HepG2 (cell line): ENCODE measurements around the gene EXOC3L2. TPM values are rescaled to one million over a fixed set of nuclear protein-coding genes. Genes with fewer than 3 reads are reported as not detected.
A peak's percentile ranks its signal among the peaks of the same experiment; 100 is the strongest.

Experiments used
- ATAC-seq: fragments of 200-7000 bp; cut with Tn5 transposase; 3 replicates; pipeline ENCODE4 v1.9.1; 2020; ENCODE audit warnings: mild to moderate bottlenecking, moderate library complexity
- BruUV-seq: library from RNA; stranded (reverse); fragments of 400-500 nt; replicated peaks from 2 replicates; lab custom pipeline; 2021; lab: Mats Ljungman, UMichigan
- CTCF ChIA-PET: fragments of 300-600 bp; formaldehyde crosslinking; extraction: SDS; loops from one replicate; lab custom pipeline; 2021; ENCODE audit warnings: low total read pairs, inconsistent platforms, low intra/inter-chr PET ratio; lab: Yijun Ruan, JAX
- POLR2A ChIA-PET: fragments of 350-600 bp; sonication (Branson Sonifier 250); formaldehyde crosslinking; loops from one replicate; lab custom pipeline; 2020; ENCODE audit warnings: antibody characterized with exemption, inconsistent platforms; lab: Yijun Ruan, JAX
- DNase-seq: peaks from one replicate; pipeline ENCODE4 v3.0.0-alpha.2; 2015; ENCODE audit warnings: low spot score
- FAIRE-seq: peaks from 3 replicates; lab custom pipeline; 2011; peaks lifted over from hg19 to GRCh38; lab: Jason Lieb, UNC
- H2AFZ ChIP-seq: one replicate; pipeline ENCODE4 v1.6.1; 2011; ENCODE audit warnings: low read length, inconsistent platforms
- H3K27ac ChIP-seq: fragments of 300-600 bp; 3 replicates; pipeline ENCODE4 v1.8.0; 2011; ENCODE audit warnings: mixed run types, mild to moderate bottlenecking, mixed read lengths, low read length, inconsistent platforms; ENCODE audit not compliant: insufficient read depth; ENCODE audit errors: extremely low read length
- H3K27me3 ChIP-seq, 2 experiments: fragments of 200-600 bp in 1 of 2; 2 replicates in 1 of 2; 3 replicates in 1 of 2; pipeline versions ENCODE4 v1.6.0 to v1.8.0; 2011; ENCODE audit warnings: low read length in 2 of 2, mild to moderate bottlenecking in 2 of 2, moderate library complexity in 2 of 2, inconsistent platforms in 1 of 2; ENCODE audit not compliant: insufficient read depth in 2 of 2, control insufficient read depth in 1 of 2
- H3K36me3 ChIP-seq, 2 experiments: fragments of 200-600 bp in 1 of 2; replicated peaks in 1 of 2; 2 replicates in 1 of 2; 3 replicates in 1 of 2; pipeline versions ENCODE4 v1.5.1 to v1.8.0; 2011; ENCODE audit warnings: low read length in 2 of 2, inconsistent platforms in 1 of 2; ENCODE audit not compliant: insufficient read depth in 2 of 2, control insufficient read depth in 1 of 2
- H3K4me1 ChIP-seq: 2 replicates; pipeline ENCODE4 v1.5.1; 2012; ENCODE audit warnings: low read length, inconsistent platforms; ENCODE audit not compliant: insufficient read depth
- H3K4me2 ChIP-seq: 2 replicates; pipeline ENCODE4 v1.6.0; 2011; ENCODE audit warnings: low read depth, low read length, inconsistent platforms
- H3K4me3 ChIP-seq, 3 experiments: fragments of 200-600 bp in 1 of 3; sonication (generic), shearing (Covaris generic) in 1 of 3; replicated peaks in 1 of 3; 2 replicates each; pipeline ENCODE4 v1.5.1; 2011 to 2016; ENCODE audit warnings: low read length in 3 of 3, inconsistent platforms in 2 of 3, low read depth in 2 of 3, mild to moderate bottlenecking in 2 of 3, control low read depth in 1 of 3, mixed read lengths in 1 of 3; ENCODE audit not compliant: insufficient read depth in 1 of 3
- H3K79me2 ChIP-seq: one replicate; pipeline ENCODE4 v1.6.1; 2011; ENCODE audit warnings: low read length, inconsistent platforms; ENCODE audit not compliant: insufficient read depth
- H3K9ac ChIP-seq: 2 replicates; pipeline ENCODE4 v1.6.0; 2011; ENCODE audit warnings: mild to moderate bottlenecking, low read depth, low read length, inconsistent platforms; ENCODE audit not compliant: insufficient read depth
- H3K9me3 ChIP-seq: 2 replicates; pipeline ENCODE4 v1.5.1; 2012; ENCODE audit warnings: mild to moderate bottlenecking, low read length
- H4K20me1 ChIP-seq: 2 replicates; pipeline ENCODE4 v1.6.0; 2011; ENCODE audit warnings: inconsistent platforms, mild to moderate bottlenecking, low read length, moderate library complexity; ENCODE audit not compliant: insufficient read depth
- AGO2 ChIP-seq: fragments of 200-400 bp; formaldehyde crosslinking; optimal IDR thresholded peaks from 2 replicates; pipeline ENCODE3; 2017; ENCODE audit warnings: mild to moderate bottlenecking, low read depth, low read length, moderate library complexity
- HES4 ChIP-seq: sonication (generic); formaldehyde crosslinking; IDR thresholded peaks from 2 replicates; pipeline ENCODE4 v1.9.0; 2021; ENCODE audit warnings: mild to moderate bottlenecking, missing genetic modification reagents, borderline replicate concordance
- RFX1 ChIP-seq: fragments of 450-650 bp; IDR thresholded peaks from 2 replicates; pipeline ENCODE4 v1.6.1; 2017
- ZMYM3 ChIP-seq: sonication (generic); formaldehyde crosslinking; IDR thresholded peaks from 2 replicates; pipeline ENCODE4 v1.5.1; 2020; ENCODE audit warnings: mild to moderate bottlenecking, missing genetic modification reagents
- ZNF329 ChIP-seq: sonication (generic); formaldehyde crosslinking; IDR thresholded peaks from 2 replicates; pipeline ENCODE4 v1.9.0; 2021; ENCODE audit warnings: low read depth, mild to moderate bottlenecking, missing genetic modification reagents
- ZNF687 ChIP-seq: sonication (generic); formaldehyde crosslinking; IDR thresholded peaks from 2 replicates; pipeline ENCODE4 v1.5.1; 2020; ENCODE audit warnings: mild to moderate bottlenecking, missing genetic modification reagents, moderate library complexity
- WGBS: methylation state at CpG from one replicate; pipeline ENCODE4 v1.1.6; 2017; ENCODE audit warnings: low lambda C conversion rate; 5-methylcytosine and 5-hydroxymethylcytosine counted together
- in situ Hi-C: cut with HindIII; loops from 2 replicates; pipeline ENCODE4 v1.10.0; 2017; ENCODE audit warnings: low pct_unique_long_range_greater_than_20kb; ENCODE audit not compliant: extremely low pct_ligation_motif_present
- intact Hi-C: fragments of 100-400 bp; cut with micrococcal nuclease; formaldehyde crosslinking; loops from one replicate; pipeline ENCODE4 v1.10.0; 2022; ENCODE audit not compliant: unreplicated experiment
- polyA plus RNA-seq, 8 experiments: library from polyadenylated mRNA; depleted of rRNA in 3 of 8; stranded (reverse) in 7 of 8; unstranded in 1 of 8; fragments of >200 nt; fragmentation: Illumina TruSeq in 4 of 8; extraction: Trizol in 4 of 8; gene quantifications; 2 replicates each; pipeline versions ENCODE4 v1.2.1 to v1.2.3, GENCODE V29; 2011 to 2016; ENCODE audit warnings: low read depth in 4 of 8, missing spikeins in 1 of 8, mixed read lengths in 1 of 8; ENCODE audit not compliant: insufficient read depth in 1 of 8
- total RNA-seq, 5 experiments: library from RNA; depleted of rRNA; stranded (reverse); fragments of >200 nt; fragmentation: Illumina TruSeq; extraction: Trizol; gene quantifications; 2 replicates each; pipeline ENCODE4 v1.2.3, GENCODE V29; 2016; ENCODE audit warnings: low read depth in 1 of 5
- TF ChIP-seq, protein P1 (sequence below): sonication (generic); formaldehyde crosslinking; IDR thresholded peaks from 2 replicates; pipeline ENCODE4 v1.4.0; 2020; ENCODE audit warnings: missing genetic modification reagents

Gene EXOC3L2
- total and polyA plus RNA-seq, 2 of the 13 experiments (the other 11 are each of a cell fraction or from before 2014, with no cell fraction given), result 0.21 TPM; not detected in 1

DNA sequence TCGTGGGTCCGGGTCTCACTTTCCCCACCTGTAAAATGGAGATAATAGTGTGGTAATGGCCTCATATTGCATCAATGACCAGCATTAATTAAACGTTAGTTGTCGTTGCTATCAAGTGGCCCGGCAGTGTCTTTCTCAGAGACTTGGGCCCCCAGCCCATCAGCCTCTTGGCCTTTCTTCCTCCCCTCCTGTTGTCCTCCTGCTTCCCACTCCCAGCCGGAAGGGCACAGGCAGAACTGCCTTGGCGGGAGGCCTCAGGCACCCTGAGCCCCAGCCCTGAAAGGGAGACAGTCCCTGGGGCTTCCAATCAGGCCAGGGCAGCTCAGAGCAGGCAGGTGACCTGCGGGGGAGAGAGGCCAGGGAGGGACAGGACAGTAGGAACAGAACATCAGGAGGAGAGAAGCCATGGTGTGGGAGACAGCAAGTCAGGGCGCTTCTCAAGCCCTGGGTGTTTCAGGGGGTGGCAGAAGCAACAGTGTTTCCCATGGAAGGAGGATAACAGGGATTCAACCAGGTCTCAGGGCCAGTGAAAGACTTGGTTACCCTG is 10.5 kb upstream of the EXOC3L2 start:
- Histone ChIP-seq H2AFZ (no peak overlapping the region), H3K9ac (no peak overlapping the region), H3K79me2 (peaks cover 38% of the 10 kb centered on the region), H3K9me3 (no peaks in the 10 kb centered on the region), H3K36me3 (peaks cover 0 to 1% of the 10 kb centered on the region in 2 experiments; a peak in 2 of 5 replicates), H3K27me3 (no peaks in the 10 kb centered on the region), H3K27ac (no peak overlapping the region), H3K4me1 (peaks cover 46% of the 10 kb centered on the region), H4K20me1 (no peaks in the 10 kb centered on the region), H3K4me3 (no peak overlapping the region), H3K4me2 (no peak overlapping the region)
- BruUV-seq, result TSS peak; percentile 49
- in situ Hi-C loops (no loop called here), intact Hi-C loops (no loop called here)
- CTCF ChIA-PET, result no interaction called here
- FAIRE-seq (no peak), ATAC-seq (no peak), DNase-seq (no peak)
- TF ChIP-seq ZNF687 (CRISPR knock-in tag), result peak; percentile 21; the same call in 1 of the 2 replicates
- TF ChIP-seq ZNF329, result no peak
- POLR2A ChIA-PET, result no interaction called here
- WGBS, result 99% methylated on average over 9 of the region's 9 CpGs

DNA sequence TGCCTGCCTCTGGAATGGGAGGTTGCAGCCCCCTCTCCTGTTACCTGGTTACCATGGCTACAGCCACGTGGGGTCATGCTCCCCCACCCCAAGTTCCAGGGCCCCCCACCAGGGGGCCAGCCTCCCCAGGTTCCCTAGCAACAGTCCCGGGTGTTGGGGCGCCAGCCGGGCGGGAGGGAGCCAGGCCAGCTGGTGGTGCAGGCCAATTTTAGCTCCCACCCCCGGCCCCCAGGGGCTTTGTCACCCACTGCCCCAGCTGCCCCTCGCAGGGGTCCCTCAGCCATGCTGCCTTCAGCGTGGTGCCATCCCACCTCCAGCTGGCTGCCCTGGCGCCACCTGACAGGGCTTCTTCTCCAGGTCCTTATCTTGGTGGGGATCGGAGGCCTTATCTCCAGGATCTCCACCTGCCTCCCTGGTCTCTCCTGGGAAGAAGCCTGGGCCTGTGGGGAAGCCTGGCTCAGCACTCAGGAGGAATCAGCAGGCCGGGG is 8.9 kb upstream of the EXOC3L2 start:
- Histone ChIP-seq H3K4me3 (no peak overlapping the region), H3K27me3 (no peaks in the 10 kb centered on the region), H3K9me3 (no peaks in the 10 kb centered on the region), H3K4me1 (peaks cover 54% of the 10 kb centered on the region), H3K79me2 (peaks cover 38% of the 10 kb centered on the region), H2AFZ (no peak overlapping the region), H3K36me3 (peaks cover 0 to 1% of the 10 kb centered on the region in 2 experiments; a peak in 2 of 5 replicates), H3K9ac (peak overlapping the region; percentile 4; the same call in 1 of the 2 replicates), H3K27ac (peak overlapping the region; percentile 26), H4K20me1 (no peaks in the 10 kb centered on the region), H3K4me2 (peak overlapping the region; percentile 89; the same call in 1 of the 2 replicates)
- ChIA-PET POLR2A (no interaction called here), CTCF (no interaction called here)
- 83% methylated on average over 4 of the region's 11 CpGs for WGBS
- in situ Hi-C loops, result loop anchor here (5.0 kb wide), 1 partner anchor 88 kb away; the partner anchor contains the start of gene KLC3
- no TSS peak for BruUV-seq
- intact Hi-C loops, result no loop called here
- no peak for DNase-seq
- ATAC-seq, result no peak
- no peak for FAIRE-seq
- TF ChIP-seq HES4 (CRISPR knock-in tag) (no peak), AGO2 (peak; percentile 23), RFX1 (peak; percentile 49), ZMYM3 (CRISPR knock-in tag) (0 out of 2 replicates have a peak, but pooled peaks have one; percentile 0)
- TF ChIP-seq, protein P1, sequence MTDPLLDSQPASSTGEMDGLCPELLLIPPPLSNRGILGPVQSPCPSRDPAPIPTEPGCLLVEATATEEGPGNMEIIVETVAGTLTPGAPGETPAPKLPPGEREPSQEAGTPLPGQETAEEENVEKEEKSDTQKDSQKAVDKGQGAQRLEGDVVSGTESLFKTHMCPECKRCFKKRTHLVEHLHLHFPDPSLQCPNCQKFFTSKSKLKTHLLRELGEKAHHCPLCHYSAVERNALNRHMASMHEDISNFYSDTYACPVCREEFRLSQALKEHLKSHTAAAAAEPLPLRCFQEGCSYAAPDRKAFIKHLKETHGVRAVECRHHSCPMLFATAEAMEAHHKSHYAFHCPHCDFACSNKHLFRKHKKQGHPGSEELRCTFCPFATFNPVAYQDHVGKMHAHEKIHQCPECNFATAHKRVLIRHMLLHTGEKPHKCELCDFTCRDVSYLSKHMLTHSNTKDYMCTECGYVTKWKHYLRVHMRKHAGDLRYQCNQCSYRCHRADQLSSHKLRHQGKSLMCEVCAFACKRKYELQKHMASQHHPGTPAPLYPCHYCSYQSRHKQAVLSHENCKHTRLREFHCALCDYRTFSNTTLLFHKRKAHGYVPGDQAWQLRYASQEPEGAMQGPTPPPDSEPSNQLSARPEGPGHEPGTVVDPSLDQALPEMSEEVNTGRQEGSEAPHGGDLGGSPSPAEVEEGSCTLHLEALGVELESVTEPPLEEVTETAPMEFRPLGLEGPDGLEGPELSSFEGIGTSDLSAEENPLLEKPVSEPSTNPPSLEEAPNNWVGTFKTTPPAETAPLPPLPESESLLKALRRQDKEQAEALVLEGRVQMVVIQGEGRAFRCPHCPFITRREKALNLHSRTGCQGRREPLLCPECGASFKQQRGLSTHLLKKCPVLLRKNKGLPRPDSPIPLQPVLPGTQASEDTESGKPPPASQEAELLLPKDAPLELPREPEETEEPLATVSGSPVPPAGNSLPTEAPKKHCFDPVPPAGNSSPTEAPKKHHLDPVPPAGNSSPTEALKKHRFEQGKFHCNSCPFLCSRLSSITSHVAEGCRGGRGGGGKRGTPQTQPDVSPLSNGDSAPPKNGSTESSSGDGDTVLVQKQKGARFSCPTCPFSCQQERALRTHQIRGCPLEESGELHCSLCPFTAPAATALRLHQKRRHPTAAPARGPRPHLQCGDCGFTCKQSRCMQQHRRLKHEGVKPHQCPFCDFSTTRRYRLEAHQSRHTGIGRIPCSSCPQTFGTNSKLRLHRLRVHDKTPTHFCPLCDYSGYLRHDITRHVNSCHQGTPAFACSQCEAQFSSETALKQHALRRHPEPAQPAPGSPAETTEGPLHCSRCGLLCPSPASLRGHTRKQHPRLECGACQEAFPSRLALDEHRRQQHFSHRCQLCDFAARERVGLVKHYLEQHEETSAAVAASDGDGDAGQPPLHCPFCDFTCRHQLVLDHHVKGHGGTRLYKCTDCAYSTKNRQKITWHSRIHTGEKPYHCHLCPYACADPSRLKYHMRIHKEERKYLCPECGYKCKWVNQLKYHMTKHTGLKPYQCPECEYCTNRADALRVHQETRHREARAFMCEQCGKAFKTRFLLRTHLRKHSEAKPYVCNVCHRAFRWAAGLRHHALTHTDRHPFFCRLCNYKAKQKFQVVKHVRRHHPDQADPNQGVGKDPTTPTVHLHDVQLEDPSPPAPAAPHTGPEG, result no peak
